Measurements from ENCODE around the gene CORO2B.

CORO2B gene

GRCh38 chr15:68582864-68583263, 4.1 kb downstream of the CORO2B start:
- no peak for DNase-seq (ENCODE audit: low read depth)
- in situ Hi-C loops (cut with HindIII; ENCODE audit: low sequenced_read_pairs): no loop called here
- TF ChIP-seq CTCF (IDR thresholded peaks at IDR 0.05; ENCODE audit: low read depth, low read length, missing control alignments): no peak
- H3K4me3 ChIP-seq (ENCODE audit: low read depth, low read length): no peak overlapping the region

GRCh38 chr15:68583321-68583720, 4.5 kb downstream of the CORO2B start:
- no peak for TF ChIP-seq CTCF (IDR thresholded peaks at IDR 0.05; ENCODE audit: low read depth, low read length, missing control alignments)
- no peak for DNase-seq (ENCODE audit: low read depth)
- in situ Hi-C loops (cut with HindIII; ENCODE audit: low sequenced_read_pairs): no loop called here
- H3K4me3 ChIP-seq (ENCODE audit: low read depth, low read length): no peak overlapping the region

- no peak for DNase-seq (ENCODE audit: low read depth)
- no peak for TF ChIP-seq CTCF (IDR thresholded peaks at IDR 0.05; ENCODE audit: low read depth, low read length, missing control alignments)
- H3K4me3 ChIP-seq (ENCODE audit: low read depth, low read length): no peak overlapping the region
- in situ Hi-C loops (cut with HindIII; ENCODE audit: low sequenced_read_pairs): no loop called here
Measured at GRCh38 chr15:68583936-68584755, 5.4 kb downstream of the CORO2B start.

GRCh38 chr15:68584756-68585573, 6.2 kb downstream of the CORO2B start:
- no peak for DNase-seq (ENCODE audit: low read depth)
- no peak for TF ChIP-seq CTCF (IDR thresholded peaks at IDR 0.05; ENCODE audit: low read depth, low read length, missing control alignments)
- in situ Hi-C loops (cut with HindIII; ENCODE audit: low sequenced_read_pairs): no loop called here
- no peak overlapping the region for H3K4me3 ChIP-seq (ENCODE audit: low read depth, low read length)

GRCh38 chr15:68585574-68586273, 6.9 kb downstream of the CORO2B start:
- H3K4me3 ChIP-seq (ENCODE audit: low read depth, low read length): no peak overlapping the region
- no peak for DNase-seq (ENCODE audit: low read depth)
- TF ChIP-seq CTCF (IDR thresholded peaks at IDR 0.05; ENCODE audit: low read depth, low read length, missing control alignments): no peak
- in situ Hi-C loops (cut with HindIII; ENCODE audit: low sequenced_read_pairs): no loop called here

GRCh38 chr15:68586274-68586961, 7.6 kb downstream of the CORO2B start:
- in situ Hi-C loops (cut with HindIII; ENCODE audit: low sequenced_read_pairs): no loop called here
- H3K4me3 ChIP-seq (ENCODE audit: low read depth, low read length): no peak overlapping the region
- DNase-seq (ENCODE audit: low read depth): no peak
- TF ChIP-seq CTCF (IDR thresholded peaks at IDR 0.05; ENCODE audit: low read depth, low read length, missing control alignments): no peak

Measured in astrocyte of the cerebellum (primary cell).